Measurements from ENCODE around the gene MOXD1. TPM values are rescaled to one million over a fixed set of nuclear protein-coding genes. Genes with fewer than 3 reads are reported as not detected.
A peak's percentile ranks its signal among the peaks of the same experiment; 100 is the strongest.

MOXD1 gene
- total RNA-seq, 3 donors from 2014 or later, result 1.7 to 14.8 (median 2.4) TPM

- H3K36me3 ChIP-seq (ENCODE audit: low read depth), result no peaks in the 10 kb centered on the region
- H3K4me3 ChIP-seq, result no peak overlapping the region
- no peaks in the 10 kb centered on the region for H3K9me3 ChIP-seq
- intact Hi-C loops (cut with DNase I, micrococcal nuclease), result no loop called here
- ATAC-seq (no peak), DNase-seq (peak in 1 of 3 donors; percentile 40)
- TF ChIP-seq CTCF (IDR thresholded peaks at IDR 0.05), result no peak
- H3K4me1 ChIP-seq (ENCODE audit: low read depth), result no peaks in the 10 kb centered on the region
Observed at GRCh38 chr6:132304891-132305305, 96.4 kb downstream of the MOXD1 start.

GRCh38 chr6:132300323-132300949, 100.8 kb downstream of the MOXD1 start:
- DNase-seq (peak in 1 of 3 donors; percentile 58), ATAC-seq (peak; percentile 66)
- Histone ChIP-seq H3K4me3 (no peak overlapping the region), H3K9me3 (no peaks in the 10 kb centered on the region), H3K36me3 (ENCODE audit: low read depth) (no peaks in the 10 kb centered on the region), H3K4me1 (ENCODE audit: low read depth) (no peaks in the 10 kb centered on the region)
- TF ChIP-seq CTCF (IDR thresholded peaks at IDR 0.05), result no peak
- intact Hi-C loops (cut with DNase I, micrococcal nuclease), result no loop called here

GRCh38 chr6:132298344-132298949, 102.8 kb downstream of the MOXD1 start:
- Histone ChIP-seq H3K9me3 (no peaks in the 10 kb centered on the region), H3K36me3 (ENCODE audit: low read depth) (no peaks in the 10 kb centered on the region), H3K4me3 (no peak overlapping the region), H3K4me1 (ENCODE audit: low read depth) (no peaks in the 10 kb centered on the region)
- intact Hi-C loops (cut with DNase I, micrococcal nuclease), result no loop called here
- ATAC-seq (peak; percentile 58), DNase-seq (peak in 1 of 3 donors; percentile 89)
- no peak for TF ChIP-seq CTCF (IDR thresholded peaks at IDR 0.05)

- Histone ChIP-seq H3K4me1 (ENCODE audit: low read depth) (no peaks in the 10 kb centered on the region), H3K36me3 (ENCODE audit: low read depth) (no peaks in the 10 kb centered on the region), H3K9me3 (no peaks in the 10 kb centered on the region), H3K4me3 (no peak overlapping the region)
- DNase-seq (no peak), ATAC-seq (no peak)
- intact Hi-C loops (cut with DNase I, micrococcal nuclease), result loop anchor here in 1 of 2 donors (10.0 kb wide), 2 partner anchors 165 to 195 kb away; no protein-coding TSS in a partner anchor
- no peak for TF ChIP-seq CTCF (IDR thresholded peaks at IDR 0.05)
Observed at GRCh38 chr6:132289756-132290155, 111.5 kb downstream of the MOXD1 start.

GRCh38 chr6:132287101-132287500, 114.2 kb downstream of the MOXD1 start:
- DNase-seq (peak in 1 of 3 donors; percentile 10), ATAC-seq (peak; percentile 80)
- Histone ChIP-seq H3K4me1 (ENCODE audit: low read depth) (no peaks in the 10 kb centered on the region), H3K4me3 (no peak overlapping the region), H3K9me3 (no peaks in the 10 kb centered on the region), H3K36me3 (ENCODE audit: low read depth) (no peaks in the 10 kb centered on the region)
- no peak for TF ChIP-seq CTCF (IDR thresholded peaks at IDR 0.05)
- intact Hi-C loops (cut with DNase I, micrococcal nuclease), result loop anchor here in 1 of 2 donors (10.0 kb wide), 2 partner anchors 168 to 198 kb away; no protein-coding TSS in a partner anchor
